Measurements from ENCODE around the gene COBLL1.

GRCh38 chr2:164662868-164663631, 178.6 kb downstream of the COBLL1 start:
- TF ChIP-seq ZSCAN30 (tag by site-specific recombination; IDR thresholded peaks at IDR 0.05) (no peak), CTCF (tag by site-specific recombination; IDR thresholded peaks at IDR 0.05) (no peak), ZNF76 (tag by site-specific recombination; IDR thresholded peaks at IDR 0.05; ENCODE audit: borderline replicate concordance, low read depth) (no peak), ZNF416 (tag by site-specific recombination; IDR thresholded peaks at IDR 0.05) (no peak), ZBTB8A (tag by site-specific recombination; IDR thresholded peaks at IDR 0.05) (no peak), ZNF274 (IDR thresholded peaks at IDR 0.05; ENCODE audit: low read length) (no peak), ZNF274 (tag by site-specific recombination; IDR thresholded peaks at IDR 0.05; ENCODE audit: borderline replicate concordance) (no peak), ZNF548 (tag by site-specific recombination; IDR thresholded peaks at IDR 0.05) (no peak)

Data from HEK293 (cell line).